Astrocyte (in vitro differentiated cells and primary cell): Measurements from ENCODE around the gene DOCK6. TPM values are rescaled to one million over a fixed set of nuclear protein-coding genes. Genes with fewer than 3 reads are reported as not detected.

Experiments
- DNase-seq: peaks from one replicate; pipeline ENCODE4 v3.0.0-alpha.2; 2010; ENCODE audit warnings: low read depth
- FAIRE-seq: peaks from 2 replicates; lab custom pipeline; 2011; peaks lifted over from hg19 to GRCh38; lab: Jason Lieb, UNC
- H2AFZ ChIP-seq: 2 replicates; pipeline ENCODE4 v1.6.0; 2012; ENCODE audit warnings: low read depth, low read length, inconsistent platforms
- H3K27ac ChIP-seq: 2 replicates; pipeline ENCODE4 v1.5.1; 2011; ENCODE audit warnings: low read depth, low read length, inconsistent platforms
- H3K27me3 ChIP-seq: 2 replicates; pipeline ENCODE4 v1.6.0; 2011; ENCODE audit warnings: low read length, inconsistent platforms; ENCODE audit not compliant: insufficient read depth
- H3K36me3 ChIP-seq: 2 replicates; pipeline ENCODE4 v1.5.1; 2011; ENCODE audit warnings: low read length, inconsistent platforms; ENCODE audit not compliant: insufficient read depth
- H3K4me1 ChIP-seq: 2 replicates; pipeline ENCODE4 v1.5.1; 2011; ENCODE audit warnings: low read length, inconsistent platforms; ENCODE audit not compliant: insufficient read depth
- H3K4me2 ChIP-seq: 2 replicates; pipeline ENCODE4 v1.6.0; 2012; ENCODE audit warnings: low read length, inconsistent platforms
- H3K4me3 ChIP-seq: 2 replicates; pipeline ENCODE4 v1.5.1; 2011; ENCODE audit warnings: low read depth, mild to moderate bottlenecking, low read length, inconsistent platforms; ENCODE audit not compliant: insufficient read depth
- H3K79me2 ChIP-seq: 2 replicates; pipeline ENCODE4 v1.6.0; 2012; ENCODE audit warnings: mild to moderate bottlenecking, low read length, inconsistent platforms; ENCODE audit not compliant: insufficient read depth
- H3K9ac ChIP-seq: 2 replicates; pipeline ENCODE4 v1.6.0; 2012; ENCODE audit warnings: mild to moderate bottlenecking, low read length, inconsistent platforms
- H3K9me3 ChIP-seq: 2 replicates; pipeline ENCODE4 v1.5.1; 2012; ENCODE audit warnings: low read depth, mild to moderate bottlenecking, low read length, inconsistent platforms; ENCODE audit not compliant: insufficient read depth
- H4K20me1 ChIP-seq: 2 replicates; pipeline ENCODE4 v1.6.0; 2012; ENCODE audit warnings: low read length, inconsistent platforms; ENCODE audit not compliant: insufficient read depth
- H3K27ac Mint-ChIP-seq: one replicate; pipeline ENCODE4 v1.8.0; 2021; ENCODE audit warnings: mild to moderate bottlenecking, mixed read lengths; ENCODE audit not compliant: unreplicated experiment
- H3K27me3 Mint-ChIP-seq: one replicate; pipeline ENCODE4 v1.8.0; 2021; ENCODE audit warnings: low read depth, mixed read lengths; ENCODE audit not compliant: unreplicated experiment
- H3K36me3 Mint-ChIP-seq: one replicate; pipeline ENCODE4 v1.8.0; 2021; ENCODE audit warnings: low read depth, mixed read lengths; ENCODE audit not compliant: unreplicated experiment
- H3K4me1 Mint-ChIP-seq: one replicate; pipeline ENCODE4 v1.8.0; 2021; ENCODE audit warnings: low read depth, mixed read lengths; ENCODE audit not compliant: unreplicated experiment
- H3K4me3 Mint-ChIP-seq: one replicate; pipeline ENCODE4 v1.8.0; 2021; ENCODE audit warnings: mild to moderate bottlenecking, moderate library complexity, mixed read lengths; ENCODE audit not compliant: unreplicated experiment
- H3K9me3 Mint-ChIP-seq: one replicate; pipeline ENCODE4 v1.8.0; 2021; ENCODE audit warnings: mild to moderate bottlenecking, mixed read lengths; ENCODE audit not compliant: unreplicated experiment
- EZH2 ChIP-seq: IDR thresholded peaks from 2 replicates; pipeline ENCODE4 v1.6.1; 2012; ENCODE audit warnings: mild to moderate bottlenecking, low read length, inconsistent platforms; ENCODE audit not compliant: insufficient read depth
- total RNA-seq: library from RNA; stranded (reverse); gene quantifications from 2 replicates; pipeline ENCODE4 v1.2.1, GENCODE V29; 2021
- TF ChIP-seq, protein P1 (sequence below): IDR thresholded peaks from 2 replicates; pipeline ENCODE4 v1.5.1; 2011; ENCODE audit warnings: low read depth, mild to moderate bottlenecking, inconsistent platforms, low read length, moderate library complexity; ENCODE audit not compliant: insufficient read depth

DOCK6 gene
- total RNA-seq, 1 donor from 2014 or later, result 38.3 TPM

DNA sequence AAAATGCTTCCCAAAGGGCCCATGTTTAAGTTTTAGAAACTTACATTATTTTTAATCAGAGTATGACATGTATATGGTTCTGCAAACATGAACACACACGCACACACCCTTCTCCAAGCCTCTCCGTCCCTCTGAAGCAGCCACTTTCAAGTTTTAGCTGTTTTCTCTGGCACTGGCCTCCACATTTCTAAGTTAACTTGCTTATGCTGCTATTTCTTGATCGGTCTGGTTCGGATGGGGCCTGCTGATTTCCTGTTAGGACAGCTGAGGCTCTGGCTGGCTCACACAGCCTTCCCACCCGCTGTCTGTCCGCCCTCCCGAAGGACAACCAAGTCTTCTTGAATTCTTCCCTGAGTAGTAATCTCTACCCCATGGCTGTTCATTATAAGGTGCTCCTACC lies 111.1 kb downstream of the DOCK6 start:
- peaks cover 10% of the 10 kb centered on the region for H3K4me1 Mint-ChIP-seq
- H3K4me2 ChIP-seq, result no peak overlapping the region
- no peak overlapping the region for H3K9ac ChIP-seq
- no peaks in the 10 kb centered on the region for H3K36me3 Mint-ChIP-seq
- TF ChIP-seq, protein P1, sequence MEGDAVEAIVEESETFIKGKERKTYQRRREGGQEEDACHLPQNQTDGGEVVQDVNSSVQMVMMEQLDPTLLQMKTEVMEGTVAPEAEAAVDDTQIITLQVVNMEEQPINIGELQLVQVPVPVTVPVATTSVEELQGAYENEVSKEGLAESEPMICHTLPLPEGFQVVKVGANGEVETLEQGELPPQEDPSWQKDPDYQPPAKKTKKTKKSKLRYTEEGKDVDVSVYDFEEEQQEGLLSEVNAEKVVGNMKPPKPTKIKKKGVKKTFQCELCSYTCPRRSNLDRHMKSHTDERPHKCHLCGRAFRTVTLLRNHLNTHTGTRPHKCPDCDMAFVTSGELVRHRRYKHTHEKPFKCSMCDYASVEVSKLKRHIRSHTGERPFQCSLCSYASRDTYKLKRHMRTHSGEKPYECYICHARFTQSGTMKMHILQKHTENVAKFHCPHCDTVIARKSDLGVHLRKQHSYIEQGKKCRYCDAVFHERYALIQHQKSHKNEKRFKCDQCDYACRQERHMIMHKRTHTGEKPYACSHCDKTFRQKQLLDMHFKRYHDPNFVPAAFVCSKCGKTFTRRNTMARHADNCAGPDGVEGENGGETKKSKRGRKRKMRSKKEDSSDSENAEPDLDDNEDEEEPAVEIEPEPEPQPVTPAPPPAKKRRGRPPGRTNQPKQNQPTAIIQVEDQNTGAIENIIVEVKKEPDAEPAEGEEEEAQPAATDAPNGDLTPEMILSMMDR, result no peak
- no peak for TF ChIP-seq EZH2
- H3K27me3 ChIP-seq, result no peaks in the 10 kb centered on the region
- no peaks in the 10 kb centered on the region for H3K9me3 Mint-ChIP-seq
- peaks cover 43% of the 10 kb centered on the region for H3K79me2 ChIP-seq
- no peak for FAIRE-seq
- no peak overlapping the region for H3K4me3 Mint-ChIP-seq
- no peak overlapping the region for H3K4me3 ChIP-seq
- DNase-seq, result no peak
- H3K27ac ChIP-seq, result no peak overlapping the region
- no peak overlapping the region for H3K27ac Mint-ChIP-seq
- H4K20me1 ChIP-seq, result no peaks in the 10 kb centered on the region
- no peaks in the 10 kb centered on the region for H3K27me3 Mint-ChIP-seq
- H3K36me3 ChIP-seq, result no peaks in the 10 kb centered on the region
- peaks cover 7% of the 10 kb centered on the region for H3K4me1 ChIP-seq
- H2AFZ ChIP-seq, result no peak overlapping the region
- H3K9me3 ChIP-seq, result no peaks in the 10 kb centered on the region

Other genes starting within 250 kb of the DOCK6 start
- gene LDLR, start 173.1 kb downstream of the DOCK6 start, total RNA-seq, result 120 and 153 TPM in 2 replicates
- 2.0 and 3.2 TPM in 2 replicates for gene SPC24, start 106.7 kb downstream of the DOCK6 start, total RNA-seq
- 50.3 and 55.2 TPM in 2 replicates for gene KANK2, start 65.0 kb downstream of the DOCK6 start, total RNA-seq
- gene ANGPTL8, start 22.9 kb downstream of the DOCK6 start, total RNA-seq, result not detected in 2 replicates
- gene TSPAN16, start 33.6 kb upstream of the DOCK6 start, total RNA-seq, result not detected in 2 replicates
- gene RAB3D, start 77.1 kb upstream of the DOCK6 start, total RNA-seq, result 8.0 and 14.4 TPM in 2 replicates
- gene TMEM205, start 83.7 kb upstream of the DOCK6 start, total RNA-seq, result 45.0 and 46.0 TPM in 2 replicates
- 11.8 and 14.8 TPM in 2 replicates for gene CCDC159, start 84.0 kb upstream of the DOCK6 start, total RNA-seq
- gene PLPPR2, start 92.9 kb upstream of the DOCK6 start, total RNA-seq, result 37.8 and 46.6 TPM in 2 replicates
- gene SWSAP1, start 112.1 kb upstream of the DOCK6 start, total RNA-seq, result 1.7 and 1.8 TPM in 2 replicates
- gene EPOR, start 121.8 kb upstream of the DOCK6 start, total RNA-seq, result 4.4 and 4.7 TPM in 2 replicates
- gene RGL3, start 156.8 kb upstream of the DOCK6 start, total RNA-seq, result 1.3 and 3.6 TPM in 2 replicates
- 0.62 and 0.66 TPM in 2 replicates for gene ODAD3, start 172.6 kb upstream of the DOCK6 start, total RNA-seq
- 405 and 431 TPM in 2 replicates for gene PRKCSH, start 173.1 kb upstream of the DOCK6 start, total RNA-seq
- not detected in 2 replicates for gene ELAVL3, start 218.5 kb upstream of the DOCK6 start, total RNA-seq
- 5.5 and 7.6 TPM in 2 replicates for gene ZNF653, start 243.3 kb upstream of the DOCK6 start, total RNA-seq